Stimulated activated CD4-positive, alpha-beta T cell treated with anti-CD3 and anti-CD28 coated beads, Interleukin-12 subunit alpha, Interleukin-12 subunit beta, amount 100 ng/mL, for 4 hours (primary cell): Measurements from ENCODE around the gene SF1.

Experiments
- DNase-seq: peaks from one replicate; pipeline ENCODE4 v3.0.0-alpha.2; 2020

The SF1 gene

DNA sequence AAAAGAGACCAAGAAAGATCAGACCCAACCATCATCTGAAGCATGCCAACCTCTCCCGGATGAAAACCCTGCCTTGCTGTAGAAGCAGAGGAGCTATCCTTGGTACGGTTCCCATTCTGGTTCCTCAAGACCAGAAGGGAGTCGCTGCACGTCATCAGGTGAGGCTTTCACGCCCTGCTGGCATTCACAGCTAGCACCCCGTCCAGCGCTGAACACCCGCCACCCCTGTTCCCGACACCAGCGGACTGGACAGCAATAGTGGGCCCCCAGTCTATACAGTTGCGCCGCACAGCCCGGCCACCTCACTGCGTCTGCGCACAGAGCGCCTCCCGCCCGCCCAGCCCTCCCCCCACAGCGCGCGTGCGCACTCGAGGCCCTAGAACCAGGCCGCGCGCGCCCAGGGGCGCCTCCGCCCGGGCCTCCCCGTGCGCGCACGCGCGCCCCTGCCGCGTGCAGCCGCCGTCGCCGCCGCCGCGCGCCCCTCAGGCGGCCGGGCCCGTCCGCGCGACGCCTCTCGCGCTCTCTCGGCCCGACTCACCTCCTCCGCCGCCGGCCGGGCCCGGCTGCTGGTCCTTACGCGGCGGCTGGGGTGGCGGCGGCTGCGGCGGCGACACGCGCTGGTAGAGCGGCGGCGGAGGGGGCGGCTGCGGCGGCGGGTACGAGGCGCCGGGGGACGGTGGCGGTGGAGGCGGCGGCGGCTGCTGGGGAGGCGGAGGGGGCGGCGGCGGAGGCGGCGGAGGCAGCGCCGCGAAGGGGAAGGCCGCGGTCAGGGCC lies 706 bp downstream of the SF1 start:
- peak; percentile 80 for DNase-seq

DNA sequence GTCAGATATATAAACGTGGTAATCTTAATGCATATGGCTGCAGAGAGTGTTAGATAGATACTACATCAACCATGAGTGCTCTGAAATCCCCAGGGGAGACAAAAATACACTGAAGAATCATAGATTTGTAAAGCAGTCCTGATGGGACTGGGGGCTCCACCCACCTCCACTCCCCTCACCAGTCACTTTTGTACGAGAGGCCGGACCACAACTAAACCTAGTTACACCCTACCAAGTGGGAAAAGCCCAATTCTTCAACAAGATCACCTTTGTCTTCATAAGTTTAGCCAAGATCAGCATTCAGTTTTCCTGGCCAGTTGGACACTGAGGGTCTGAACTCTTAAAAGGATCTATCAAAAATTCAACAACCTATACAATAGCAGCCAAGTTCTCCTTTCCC lies 1.5 kb downstream of the SF1 start:
- DNase-seq, result no peak

DNA sequence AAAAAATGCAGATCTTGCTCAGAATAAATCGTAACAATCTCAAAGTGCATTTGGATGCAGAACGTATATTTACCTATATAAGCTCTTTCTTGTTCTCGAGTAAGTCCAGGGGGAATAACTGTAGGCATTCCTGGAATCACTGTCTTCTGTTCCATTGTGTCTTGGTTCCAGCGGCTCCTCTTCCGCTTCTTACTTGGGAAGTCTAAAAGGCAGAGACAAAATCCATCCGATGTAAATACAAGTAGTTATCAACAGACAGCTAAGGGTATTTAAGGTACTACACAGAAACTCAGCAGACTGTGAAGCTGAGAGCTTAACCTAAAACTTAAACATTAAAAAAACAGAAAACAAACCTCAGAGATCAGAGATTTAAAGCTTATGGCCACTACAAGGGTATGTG lies 1.9 kb downstream of the SF1 start:
- no peak for DNase-seq

- DNase-seq, result no peak
Measured at GRCh38 chr11:64774144-64774543, 4.2 kb downstream of the SF1 start.

DNA sequence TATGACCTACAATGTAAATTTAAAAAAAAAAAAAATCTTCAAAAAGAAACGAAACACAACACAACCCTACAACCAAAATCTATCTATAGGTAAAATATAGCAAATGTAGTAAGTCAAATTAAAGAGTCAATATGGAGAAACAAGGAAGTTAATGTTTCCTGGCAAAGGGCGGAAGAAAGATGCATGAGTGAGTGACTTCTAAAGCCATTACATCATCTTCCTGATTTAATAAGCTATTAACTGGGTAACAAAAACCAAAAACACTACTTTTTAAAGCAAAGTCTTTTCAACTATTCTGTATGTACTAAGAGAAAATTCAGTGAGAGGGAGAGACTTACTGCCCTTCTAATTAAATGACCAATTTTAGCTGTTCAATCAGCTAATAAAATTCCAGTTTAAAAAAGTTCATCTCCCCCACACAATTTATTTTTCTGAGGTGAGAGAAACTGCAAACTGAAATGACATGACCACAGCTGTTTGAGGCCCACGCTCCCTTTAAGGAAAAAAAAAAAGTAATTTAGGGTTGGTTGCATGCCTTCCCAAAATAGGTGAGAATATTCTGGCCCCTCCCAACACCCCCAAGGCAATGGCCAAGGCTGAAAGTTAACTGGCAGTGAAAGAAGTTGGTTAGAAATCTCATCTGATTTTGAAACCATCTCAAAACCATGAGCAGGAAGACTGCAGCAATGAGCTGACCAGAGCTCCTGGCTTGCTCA lies 5.9 kb downstream of the SF1 start:
- DNase-seq, result no peak

GRCh38 chr11:64771861-64772260 lies 6.5 kb downstream of the SF1 start:
- DNase-seq, result no peak

DNA sequence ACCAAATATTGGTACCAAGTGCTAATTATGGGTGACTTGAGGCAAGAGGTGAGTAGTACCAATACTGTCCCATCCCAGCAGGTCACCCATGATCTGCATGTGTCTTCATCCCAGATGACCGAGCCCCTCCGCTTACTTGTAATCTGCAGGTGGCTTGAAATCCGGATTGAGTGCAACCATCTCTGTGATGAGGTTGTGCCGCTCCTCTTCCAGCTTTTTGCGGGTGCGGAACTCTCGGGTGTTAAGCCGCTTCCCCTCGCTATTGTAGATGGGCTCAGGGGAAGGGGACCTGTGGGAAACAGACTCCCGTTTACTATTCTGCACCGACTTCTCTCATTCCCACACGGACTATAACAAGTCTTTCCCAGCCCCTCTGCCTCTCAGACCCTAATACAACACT lies 8.2 kb downstream of the SF1 start:
- DNase-seq, result no peak

- DNase-seq, result no peak
Measured at GRCh38 chr11:64769283-64769682, 9.1 kb downstream of the SF1 start.

DNA sequence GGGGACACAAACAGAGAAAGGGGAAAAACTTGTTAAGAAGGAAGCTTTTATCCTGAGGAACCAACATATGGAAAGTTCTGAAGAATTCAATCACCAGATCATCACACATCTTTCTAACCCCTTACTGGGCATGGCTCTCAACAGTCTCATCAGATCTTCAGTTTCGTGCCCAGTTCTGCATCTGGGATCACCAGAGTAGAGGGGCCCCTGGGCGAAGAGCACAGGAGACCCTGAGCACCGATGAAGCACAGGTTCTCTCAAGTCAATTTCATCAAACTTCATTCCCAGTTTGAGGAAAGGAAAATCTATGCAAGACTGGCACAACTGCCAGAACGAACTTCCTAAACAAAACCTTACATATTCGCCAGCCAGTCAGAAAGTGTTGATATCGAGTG lies 10.0 kb downstream of the SF1 start:
- DNase-seq, result no peak

GRCh38 chr11:64767344-64768299 lies 10.7 kb downstream of the SF1 start:
- peak; percentile 77 for DNase-seq

DNA sequence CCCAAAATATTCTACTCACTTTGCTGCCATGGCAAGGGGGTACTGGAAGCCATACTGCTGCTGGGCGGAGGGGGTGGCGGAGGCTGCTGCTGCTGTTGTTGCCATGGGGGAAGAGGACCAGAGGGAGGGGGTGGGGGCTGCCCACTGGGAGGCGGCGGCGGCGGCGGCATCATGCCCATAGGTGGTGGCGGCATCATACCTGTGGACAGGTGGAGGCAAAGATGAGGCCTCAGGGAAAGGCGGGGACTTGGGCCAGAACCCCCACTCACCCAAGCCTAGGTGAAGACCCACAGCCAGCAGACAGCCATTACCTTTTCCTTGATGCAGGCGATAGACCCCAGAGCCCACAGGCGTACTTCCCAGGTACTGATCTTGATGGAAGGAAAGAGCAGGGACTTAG lies 11.5 kb downstream of the SF1 start:
- DNase-seq, result no peak

DNA sequence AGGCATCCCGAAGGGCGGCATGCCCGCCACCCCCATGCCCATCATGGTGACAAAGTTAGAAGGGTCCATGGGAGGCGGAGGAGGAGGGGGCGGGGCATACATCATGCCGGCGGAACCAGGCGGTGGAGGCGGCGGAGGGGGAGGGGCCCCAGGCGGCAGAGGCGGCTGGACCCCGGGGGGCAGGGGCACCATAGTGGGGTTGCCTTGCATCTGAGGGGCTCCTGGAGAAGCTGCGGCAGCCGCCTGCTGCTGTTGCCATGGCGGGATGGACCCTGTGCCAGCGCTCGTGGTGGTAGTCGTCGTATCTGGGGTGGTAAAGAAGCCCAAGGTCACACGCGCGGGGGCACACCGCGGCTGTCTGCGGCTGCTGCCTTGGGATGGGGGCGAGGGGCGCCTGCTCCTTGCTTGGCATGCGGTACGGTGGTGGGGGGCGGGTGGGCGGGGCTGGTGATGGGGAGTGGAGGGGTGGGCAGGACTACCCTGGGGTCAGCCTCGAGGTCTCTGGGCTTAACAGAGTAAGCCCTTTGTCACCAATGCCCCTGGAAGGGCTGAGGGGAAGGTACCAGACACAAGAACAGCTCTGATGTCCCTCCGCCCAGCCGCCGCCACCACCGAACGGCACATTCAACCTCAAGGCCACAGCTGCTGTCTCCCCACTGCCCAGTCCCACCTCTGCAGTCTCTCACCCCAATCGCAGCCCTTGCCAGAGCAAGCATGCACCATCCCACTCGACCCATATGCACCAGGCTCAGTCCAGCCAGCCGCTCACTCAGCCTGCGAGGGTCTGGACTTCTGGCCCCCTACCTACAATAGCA lies 12.3 kb downstream of the SF1 start:
- DNase-seq, result no peak

DNA sequence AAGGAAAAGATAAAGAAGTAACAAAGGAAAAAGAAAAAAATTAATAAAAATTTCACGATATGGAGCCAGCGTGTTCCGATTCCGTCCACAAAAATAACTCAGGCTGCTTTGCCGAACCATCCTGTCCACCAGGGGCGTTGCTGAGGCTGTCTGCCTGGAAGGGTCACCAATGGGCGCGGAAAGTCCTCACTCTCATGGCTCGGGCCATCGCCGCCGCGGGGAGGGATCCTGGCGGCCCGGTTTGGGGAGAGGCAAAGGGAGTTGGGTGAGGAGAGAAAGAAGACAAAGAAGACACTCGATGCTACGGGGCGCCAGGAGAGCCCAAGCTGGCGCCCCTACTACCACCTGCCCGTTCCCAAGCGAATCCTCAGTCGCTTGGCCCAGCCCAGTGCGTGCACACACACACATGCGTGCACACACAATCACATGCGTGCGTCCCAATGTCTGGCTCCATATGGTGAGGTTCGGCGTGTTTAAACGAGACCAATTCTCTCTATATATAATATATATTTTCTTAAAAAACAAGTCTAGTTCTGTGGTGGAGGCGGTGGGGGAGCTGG lies 13.0 kb downstream of the SF1 start:
- DNase-seq, result no peak

- no peak for DNase-seq
Measured at GRCh38 chr11:64764753-64765152, 13.6 kb downstream of the SF1 start.

- no peak for DNase-seq
Measured at GRCh38 chr11:64764040-64764611, 14.2 kb downstream of the SF1 start.

GRCh38 chr11:64763526-64764039 lies 14.8 kb downstream of the SF1 start:
- no peak for DNase-seq

- no peak for DNase-seq
Measured at GRCh38 chr11:64762674-64763525, 15.4 kb downstream of the SF1 start.

DNA sequence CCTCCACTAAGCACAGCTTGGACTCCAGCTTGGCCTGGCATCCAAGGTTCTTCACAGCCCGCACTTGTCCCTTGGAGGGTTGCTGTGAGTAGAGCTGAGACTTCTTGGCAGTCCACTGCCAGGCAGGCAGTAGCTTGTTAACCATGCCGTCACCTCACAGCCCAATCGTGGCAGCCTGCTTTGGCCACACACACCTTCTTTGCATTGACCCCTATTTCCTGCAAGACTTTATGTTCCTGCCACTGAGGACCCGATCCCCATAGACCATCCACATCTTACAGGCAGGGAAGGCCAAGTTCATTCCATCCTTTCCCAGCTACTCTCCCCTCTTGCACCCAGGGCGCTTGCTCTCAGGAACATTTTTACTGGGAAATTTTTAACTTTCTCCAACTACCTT lies 16.1 kb downstream of the SF1 start:
- no peak for DNase-seq

- no peak for DNase-seq
Measured at GRCh38 chr11:64760759-64761420, 17.5 kb downstream of the SF1 start.
